Activated CD4-positive, alpha-beta T cell treated with anti-CD3 and anti-CD28 coated beads, Interleukin-2, amount 10 ng/mL, durations not matched to agents 7 days and 5 days (primary cell): Measurements from ENCODE around the gene SLIT1. TPM values are rescaled to one million over a fixed set of nuclear protein-coding genes. Genes with fewer than 3 reads are reported as not detected.

Source experiments
- CTCF ChIA-PET: fragments of 350-600 bp; sonication (Branson Sonifier 250); formaldehyde crosslinking; loops from one replicate; lab custom pipeline; 2021; ENCODE audit warnings: antibody characterized with exemption; lab: Charles Lee
- POLR2A ChIA-PET: fragments of 350-600 bp; sonication (Branson Sonifier 250); formaldehyde crosslinking; loops from one replicate; lab custom pipeline; 2021; ENCODE audit warnings: antibody characterized with exemption; lab: Charles Lee
- DNase-seq: peaks from one replicate; pipeline ENCODE4 v3.0.0-alpha.2; 2020
- H3K27ac Mint-ChIP-seq: one replicate; pipeline ENCODE4 v1.8.0; 2021; ENCODE audit warnings: mild to moderate bottlenecking, moderate library complexity, mixed read lengths
- H3K27me3 Mint-ChIP-seq: one replicate; pipeline ENCODE4 v1.8.0; 2021; ENCODE audit warnings: mixed read lengths
- H3K36me3 Mint-ChIP-seq: one replicate; pipeline ENCODE4 v1.8.0; 2021; ENCODE audit warnings: low read depth, mixed read lengths
- H3K4me1 Mint-ChIP-seq: one replicate; pipeline ENCODE4 v1.8.0; 2021; ENCODE audit warnings: mixed read lengths
- H3K4me3 Mint-ChIP-seq: one replicate; pipeline ENCODE4 v1.8.0; 2021; ENCODE audit warnings: mild to moderate bottlenecking, moderate library complexity, mixed read lengths
- H3K9me3 Mint-ChIP-seq: one replicate; pipeline ENCODE4 v1.8.0; 2021; ENCODE audit warnings: mixed read lengths
- total RNA-seq, 2 experiments: library from RNA; stranded (reverse); gene quantifications; one replicate each; pipeline ENCODE4 v1.2.3, GENCODE V29; 2021

SLIT1 gene
- total RNA-seq, 2 experiments from 2014 or later = 1.2 to 1.6 TPM

DNA sequence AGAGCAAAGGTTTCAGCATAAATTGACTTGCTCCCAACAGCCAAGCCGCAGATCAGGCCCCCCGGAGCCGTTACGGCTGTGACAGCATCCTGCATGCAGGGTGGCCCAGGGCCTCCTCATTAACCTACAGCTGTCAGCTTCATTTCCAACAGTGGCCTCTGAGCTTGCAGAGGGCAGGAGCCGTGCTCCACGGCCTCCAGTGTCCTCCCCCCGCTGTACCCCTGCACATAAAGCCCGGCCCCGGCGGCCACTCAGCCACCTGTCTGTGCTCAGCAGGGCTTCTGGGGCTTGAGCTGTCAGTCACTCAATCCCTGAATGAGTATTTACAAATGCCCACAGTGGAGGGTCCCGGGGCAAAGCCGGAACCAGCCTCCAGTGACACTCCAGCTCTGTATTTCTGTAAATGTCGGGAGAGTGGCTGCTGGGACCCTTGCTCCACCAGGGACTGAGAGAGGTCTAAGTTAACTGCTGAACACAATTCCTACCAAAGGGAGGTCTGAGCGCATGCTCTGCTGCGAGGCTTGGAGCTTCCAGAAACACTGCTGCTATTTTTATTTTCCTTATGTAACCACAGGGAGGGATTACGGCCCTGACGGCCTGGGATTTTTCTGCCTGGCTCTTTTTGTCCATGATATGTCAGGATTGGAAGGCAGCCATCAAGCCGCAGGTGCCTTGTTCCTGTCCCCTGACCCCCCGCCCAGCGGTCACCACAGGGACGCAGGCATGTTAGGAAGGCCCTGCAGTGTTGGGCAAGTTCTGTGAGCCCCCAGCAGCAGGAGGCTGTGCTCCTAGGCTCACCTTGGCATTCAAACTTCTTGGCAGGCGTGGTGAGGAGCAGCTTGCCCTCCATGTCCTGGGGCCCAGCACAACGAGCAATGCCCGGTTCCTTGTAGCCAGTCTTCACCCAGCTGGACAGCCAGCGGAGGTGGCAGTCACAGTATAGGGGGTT lies 165.0 kb downstream of the SLIT1 start:
- Mint-ChIP-seq H3K4me1 (peaks cover 15% of the 10 kb centered on the region), H3K4me3 (no peak overlapping the region), H3K9me3 (no peaks in the 10 kb centered on the region), H3K27ac (no peak overlapping the region), H3K27me3 (no peaks in the 10 kb centered on the region), H3K36me3 (no peaks in the 10 kb centered on the region)
- POLR2A ChIA-PET = no interaction called here
- CTCF ChIA-PET = interaction anchor here (1.1 kb wide), 1 partner anchor 17 kb away, joined by 3 read pairs; no protein-coding TSS in a partner anchor
- DNase-seq = no peak

DNA sequence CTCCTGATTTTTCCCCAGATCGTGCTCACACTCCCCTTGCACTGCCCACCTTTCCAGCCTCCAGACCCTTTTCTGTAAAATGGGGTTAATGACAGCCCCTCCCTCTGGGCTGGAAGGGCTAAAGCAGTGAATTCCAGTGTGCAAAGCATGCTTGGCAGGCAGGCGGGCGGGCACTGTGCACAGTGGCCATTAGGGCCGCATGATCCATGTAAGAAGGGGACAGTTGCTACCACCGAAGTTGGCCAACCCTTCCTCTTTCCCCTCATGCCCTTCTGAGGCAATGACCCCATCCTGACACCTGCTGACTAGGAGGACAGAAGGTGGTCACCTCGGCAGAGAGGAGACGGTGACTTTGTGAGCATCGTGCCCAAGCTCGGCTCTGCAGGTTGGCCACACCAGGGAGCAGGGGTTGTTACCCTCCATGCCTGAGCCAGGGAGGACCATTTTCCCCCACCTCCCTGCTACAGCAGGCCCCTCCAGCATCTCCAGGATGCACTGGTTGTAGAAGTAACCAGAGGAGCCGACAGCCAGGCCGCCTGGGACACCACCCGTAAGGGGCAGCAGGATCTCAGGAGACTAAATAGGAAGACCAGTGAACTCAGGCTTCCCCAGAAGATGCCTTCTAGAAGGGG lies 166.4 kb downstream of the SLIT1 start:
- Mint-ChIP-seq H3K36me3 (no peaks in the 10 kb centered on the region), H3K4me3 (no peak overlapping the region), H3K9me3 (no peaks in the 10 kb centered on the region), H3K27me3 (no peaks in the 10 kb centered on the region), H3K27ac (no peak overlapping the region), H3K4me1 (peaks cover 21% of the 10 kb centered on the region)
- ChIA-PET CTCF (no interaction called here), POLR2A (no interaction called here)
- DNase-seq = no peak

DNA sequence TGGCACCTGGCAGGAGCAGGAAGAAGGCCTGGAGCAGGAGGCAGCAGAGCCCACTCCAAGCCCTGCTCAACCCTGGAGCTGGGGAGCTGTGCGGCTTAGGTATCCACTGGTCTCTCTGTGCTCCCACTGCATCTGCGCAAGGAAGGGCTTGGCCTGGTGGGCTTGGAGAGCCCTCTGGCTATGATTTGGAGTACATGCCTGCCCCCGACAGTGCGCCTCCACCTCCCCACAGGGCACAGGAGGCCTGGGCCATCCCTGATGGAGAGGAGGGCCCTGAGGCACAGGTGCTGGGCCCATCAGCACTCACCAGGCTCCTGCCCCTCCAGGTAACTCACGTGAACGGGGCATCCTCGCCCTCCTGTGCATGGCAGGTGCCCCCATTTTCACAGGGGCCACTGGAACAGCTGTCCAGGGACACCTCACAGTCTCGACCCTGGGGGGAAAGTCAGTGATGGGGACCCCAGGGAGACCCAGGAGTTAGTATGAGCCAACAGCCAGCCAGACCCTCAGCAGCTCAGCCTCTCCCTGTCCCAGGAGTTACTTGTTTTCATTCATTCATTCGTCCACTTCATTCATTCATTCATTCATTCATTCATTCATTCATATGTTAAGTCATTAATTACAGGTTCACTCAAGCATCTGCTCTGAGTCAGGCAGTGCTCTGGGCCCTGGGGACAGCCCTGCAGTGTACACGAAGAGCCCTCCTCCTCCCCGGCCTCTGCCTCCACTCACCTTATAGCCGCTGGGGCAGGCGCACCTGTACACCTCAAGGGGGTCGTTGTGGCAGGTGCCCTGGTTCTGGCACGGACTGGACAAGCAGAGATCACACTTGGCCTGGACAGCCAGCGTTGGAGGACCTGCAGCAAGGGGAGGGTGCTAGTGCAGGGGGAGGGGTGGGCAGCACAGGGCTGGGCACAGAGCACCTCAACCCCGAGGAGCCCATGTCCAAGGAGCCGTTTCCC lies 167.2 kb downstream of the SLIT1 start:
- no peak overlapping the region for H3K27ac Mint-ChIP-seq
- DNase-seq = no peak

DNA sequence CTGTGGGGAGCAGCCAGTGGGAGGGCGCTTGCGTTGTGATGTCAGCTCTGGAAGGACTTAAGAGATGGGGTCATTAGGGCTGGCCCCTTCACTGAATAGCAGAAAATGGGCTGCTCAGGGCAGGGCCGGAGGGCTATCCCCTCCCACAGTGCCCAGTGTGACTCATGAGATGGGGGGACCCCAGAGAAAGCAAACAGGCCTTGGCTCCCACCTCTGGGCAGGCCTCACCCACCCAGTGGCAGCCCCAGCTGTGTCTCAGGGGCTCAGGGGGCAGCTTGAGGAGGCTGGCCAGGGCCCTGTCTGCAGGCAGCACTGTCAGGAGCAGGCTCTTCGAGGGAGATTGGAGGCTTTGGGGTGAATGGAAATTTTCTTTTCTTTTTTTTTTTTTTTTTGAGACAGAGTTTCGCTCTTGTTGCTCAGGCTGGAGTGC lies 168.3 kb downstream of the SLIT1 start:
- H3K4me3 Mint-ChIP-seq = no peak overlapping the region
- ChIA-PET POLR2A (no interaction called here), CTCF (no interaction called here)
- no peaks in the 10 kb centered on the region for H3K36me3 Mint-ChIP-seq
- H3K4me1 Mint-ChIP-seq = peaks cover 21% of the 10 kb centered on the region
- no peaks in the 10 kb centered on the region for H3K27me3 Mint-ChIP-seq
- no peak for DNase-seq
- no peak overlapping the region for H3K27ac Mint-ChIP-seq
- no peaks in the 10 kb centered on the region for H3K9me3 Mint-ChIP-seq

More for the DNA sequence above, 167.2 kb downstream of the SLIT1 start:
- H3K36me3 Mint-ChIP-seq = no peaks in the 10 kb centered on the region
- ChIA-PET CTCF (no interaction called here), POLR2A (no interaction called here)
- peaks cover 21% of the 10 kb centered on the region for H3K4me1 Mint-ChIP-seq
- no peaks in the 10 kb centered on the region for H3K9me3 Mint-ChIP-seq
- H3K4me3 Mint-ChIP-seq = no peak overlapping the region
- no peaks in the 10 kb centered on the region for H3K27me3 Mint-ChIP-seq

DNA sequence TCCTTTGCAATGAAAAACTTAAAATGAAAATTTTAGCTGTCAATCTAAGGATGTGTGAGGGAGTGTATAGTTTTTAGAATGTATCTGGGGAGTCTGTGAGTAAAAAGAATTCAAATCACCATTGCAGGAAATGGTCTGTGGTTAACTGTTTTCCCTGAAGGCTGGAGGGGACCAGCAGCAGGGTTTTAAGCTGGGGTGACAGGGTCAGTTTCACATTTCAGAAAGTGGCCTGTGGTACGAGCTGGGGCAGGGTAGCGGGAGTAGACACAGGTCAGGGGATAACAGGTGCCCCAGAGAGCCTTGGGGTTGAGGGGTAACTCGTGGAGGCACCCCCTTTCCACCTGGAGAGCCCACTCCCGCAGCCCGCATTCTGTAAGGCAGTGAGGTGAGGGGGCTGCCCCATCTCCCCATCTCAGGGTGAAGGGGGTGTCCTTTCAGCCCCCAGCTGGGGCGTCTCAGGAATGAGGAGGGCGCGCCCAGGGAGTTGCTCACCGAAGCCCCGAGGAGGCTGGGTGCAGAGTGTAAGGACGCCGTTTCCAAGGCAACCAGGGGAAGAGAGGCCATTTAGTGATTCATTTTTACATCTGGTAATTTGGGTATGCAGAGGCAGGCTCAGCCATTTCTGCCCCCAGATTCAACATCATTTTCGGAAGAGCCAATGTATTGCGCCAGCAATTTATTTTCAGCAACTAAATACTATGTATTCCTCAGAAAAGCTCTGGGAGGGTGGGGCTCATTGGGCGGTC lies 168.9 kb downstream of the SLIT1 start:
- peak overlapping the region; percentile 86 for H3K27ac Mint-ChIP-seq
- CTCF ChIA-PET = interaction anchor here (0.7 to 1.4 kb wide), 2 partner anchors 9 to 22 kb away, joined by 3 to 9 read pairs; no protein-coding TSS in a partner anchor
- POLR2A ChIA-PET = no interaction called here
- peak; percentile 43 for DNase-seq
- H3K36me3 Mint-ChIP-seq = no peaks in the 10 kb centered on the region
- no peaks in the 10 kb centered on the region for H3K27me3 Mint-ChIP-seq
- H3K9me3 Mint-ChIP-seq = no peaks in the 10 kb centered on the region
- H3K4me1 Mint-ChIP-seq = peaks cover 21% of the 10 kb centered on the region
- peak overlapping the region; percentile 6 for H3K4me3 Mint-ChIP-seq

DNA sequence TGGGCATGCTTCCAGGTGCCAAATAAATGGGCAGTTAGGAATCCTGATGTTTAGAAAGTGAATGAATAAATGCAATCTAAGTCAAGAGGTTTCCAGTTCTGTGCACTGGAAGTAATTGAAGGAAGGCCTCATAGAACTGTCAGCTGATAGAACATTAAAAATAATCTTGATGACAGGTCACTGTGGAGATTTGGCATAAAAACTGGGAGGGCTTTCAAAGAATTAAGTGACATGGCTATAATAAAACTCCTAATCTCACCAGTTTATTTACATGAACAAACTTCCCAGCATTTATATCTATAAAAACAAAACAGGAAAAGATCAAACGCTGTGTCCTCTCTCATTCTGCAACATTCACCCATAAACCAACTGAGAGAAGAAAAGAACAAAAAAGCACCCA lies 170.5 kb downstream of the SLIT1 start:
- ChIA-PET POLR2A (no interaction called here), CTCF (interaction anchor here (0.6 to 1.3 kb wide), 2 partner anchors 10 to 590 kb away, joined by 3 to 6 read pairs; no protein-coding TSS in a partner anchor)
- Mint-ChIP-seq H3K4me3 (no peak overlapping the region), H3K4me1 (peaks cover 21% of the 10 kb centered on the region), H3K27me3 (no peaks in the 10 kb centered on the region), H3K36me3 (no peaks in the 10 kb centered on the region), H3K9me3 (no peaks in the 10 kb centered on the region), H3K27ac (no peak overlapping the region)
- no peak for DNase-seq

DNA sequence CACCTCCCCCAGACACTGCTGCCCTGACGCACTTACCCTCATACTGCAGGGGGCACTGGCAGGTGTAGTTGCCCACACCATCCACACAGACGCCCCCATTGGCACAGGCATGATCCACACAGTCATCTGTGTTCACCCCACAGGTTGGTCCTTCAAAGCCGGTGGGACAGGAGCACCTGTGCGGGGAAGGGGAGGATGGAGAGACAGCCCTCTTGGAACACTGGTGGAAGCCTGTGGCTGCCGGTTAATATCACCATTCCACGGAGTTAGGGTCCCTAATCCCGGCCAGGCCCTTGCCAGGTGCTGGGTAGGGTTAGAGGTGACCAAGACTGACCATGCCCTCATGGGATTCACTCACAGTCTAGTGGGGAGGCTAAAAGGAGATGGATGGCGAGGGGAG lies 171.8 kb downstream of the SLIT1 start:
- ChIA-PET CTCF (interaction anchor here (1.3 to 2.1 kb wide), 2 partner anchors 11 kb away, joined by 3 to 9 read pairs; no protein-coding TSS in a partner anchor), POLR2A (no interaction called here)
- DNase-seq = no peak
- no peaks in the 10 kb centered on the region for H3K27me3 Mint-ChIP-seq
- no peak overlapping the region for H3K4me3 Mint-ChIP-seq
- no peak overlapping the region for H3K27ac Mint-ChIP-seq
- H3K4me1 Mint-ChIP-seq = peaks cover 21% of the 10 kb centered on the region
- no peaks in the 10 kb centered on the region for H3K36me3 Mint-ChIP-seq
- peaks cover 3% of the 10 kb centered on the region for H3K9me3 Mint-ChIP-seq

DNA sequence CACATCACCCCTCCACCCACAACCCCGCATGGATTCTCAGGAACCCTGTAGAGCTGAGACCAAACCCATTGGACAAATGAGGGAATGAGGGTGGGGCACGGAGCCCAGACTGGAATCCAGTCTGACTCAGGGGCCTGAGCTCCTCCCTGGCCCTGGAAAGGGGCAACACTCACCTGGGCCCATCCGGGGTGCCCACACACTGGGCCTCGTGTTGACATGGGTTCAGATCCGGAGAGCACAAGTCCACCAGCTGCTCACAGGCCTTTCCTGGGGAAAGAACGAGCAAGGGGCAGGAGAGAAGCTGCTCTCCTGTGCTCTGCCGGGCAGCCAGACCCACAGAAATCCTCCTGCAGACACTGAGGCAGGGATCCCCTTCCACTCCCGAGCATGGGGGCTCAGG lies 172.2 kb downstream of the SLIT1 start:
- ChIA-PET POLR2A (no interaction called here), CTCF (interaction anchor here (1.9 to 2.1 kb wide), 2 partner anchors 12 to 18 kb away, joined by 6 to 9 read pairs; no protein-coding TSS in a partner anchor)
- no peak overlapping the region for H3K4me3 Mint-ChIP-seq
- peaks cover 21% of the 10 kb centered on the region for H3K4me1 Mint-ChIP-seq
- H3K27me3 Mint-ChIP-seq = no peaks in the 10 kb centered on the region
- H3K27ac Mint-ChIP-seq = no peak overlapping the region
- H3K36me3 Mint-ChIP-seq = no peaks in the 10 kb centered on the region
- no peak for DNase-seq
- H3K9me3 Mint-ChIP-seq = peaks cover 3% of the 10 kb centered on the region

DNA sequence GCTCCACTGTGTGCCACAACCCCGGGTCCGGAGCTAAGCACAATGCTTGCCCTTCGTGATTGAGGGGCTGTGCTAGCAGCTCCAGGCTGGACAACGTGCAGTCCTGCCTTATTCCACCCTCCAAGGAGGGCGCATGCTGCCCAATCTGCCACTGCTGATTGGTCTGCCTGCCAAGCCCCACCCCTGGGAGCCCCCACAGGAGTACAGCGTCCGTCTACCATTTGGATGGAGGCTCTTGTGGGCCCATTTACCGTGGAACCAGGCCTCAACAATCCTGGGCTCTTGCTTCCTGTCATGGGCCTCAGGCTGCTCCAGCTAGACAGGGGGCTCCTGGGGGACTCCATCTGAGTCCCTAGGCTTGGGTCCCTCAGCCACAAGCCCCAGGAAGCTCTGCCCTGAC lies 173.3 kb downstream of the SLIT1 start:
- Mint-ChIP-seq H3K36me3 (peaks cover 3% of the 10 kb centered on the region), H3K27me3 (peaks cover 3% of the 10 kb centered on the region), H3K9me3 (peaks cover 7% of the 10 kb centered on the region), H3K4me1 (peaks cover 19% of the 10 kb centered on the region), H3K27ac (no peak overlapping the region), H3K4me3 (no peak overlapping the region)
- ChIA-PET CTCF (interaction anchor here (0.5 to 2.1 kb wide), 6 partner anchors 12 to 541 kb away, joined by 3 to 9 read pairs (median 4); no protein-coding TSS in a partner anchor), POLR2A (no interaction called here)
- no peak for DNase-seq

DNA sequence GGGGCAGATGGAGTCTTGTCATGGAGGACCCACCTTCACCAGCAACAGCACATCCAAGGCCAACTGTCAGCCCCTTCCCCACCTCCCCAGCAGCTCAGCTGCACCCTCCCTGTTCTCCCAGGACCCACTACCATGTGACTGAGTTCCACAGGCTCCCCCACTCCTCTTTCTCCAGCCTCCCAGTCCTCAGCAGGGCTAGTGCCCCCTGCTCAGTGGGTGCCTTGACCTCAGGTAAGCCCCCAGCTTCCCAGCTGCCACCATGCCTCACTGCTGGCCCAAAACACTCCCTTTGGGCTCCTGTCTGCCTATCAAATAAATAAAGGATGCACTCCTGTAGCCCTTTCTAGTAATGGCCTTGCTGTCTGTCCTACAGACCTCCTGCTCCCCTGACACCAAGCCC lies 174.4 kb downstream of the SLIT1 start:
- no peak overlapping the region for H3K27ac Mint-ChIP-seq
- CTCF ChIA-PET = interaction anchor here (0.9 to 2.8 kb wide), 3 partner anchors 14 to 66 kb away, joined by 3 to 11 read pairs (median 4); no protein-coding TSS in a partner anchor
- no peak for DNase-seq
- H3K9me3 Mint-ChIP-seq = peaks cover 15% of the 10 kb centered on the region
- peaks cover 7% of the 10 kb centered on the region for H3K36me3 Mint-ChIP-seq
- H3K27me3 Mint-ChIP-seq = peaks cover 3% of the 10 kb centered on the region
- peaks cover 9% of the 10 kb centered on the region for H3K4me1 Mint-ChIP-seq
- POLR2A ChIA-PET = interaction anchor here (0.6 kb wide), 1 partner anchor 21 kb away, joined by 6 read pairs; no protein-coding TSS in a partner anchor
- H3K4me3 Mint-ChIP-seq = no peak overlapping the region

DNA sequence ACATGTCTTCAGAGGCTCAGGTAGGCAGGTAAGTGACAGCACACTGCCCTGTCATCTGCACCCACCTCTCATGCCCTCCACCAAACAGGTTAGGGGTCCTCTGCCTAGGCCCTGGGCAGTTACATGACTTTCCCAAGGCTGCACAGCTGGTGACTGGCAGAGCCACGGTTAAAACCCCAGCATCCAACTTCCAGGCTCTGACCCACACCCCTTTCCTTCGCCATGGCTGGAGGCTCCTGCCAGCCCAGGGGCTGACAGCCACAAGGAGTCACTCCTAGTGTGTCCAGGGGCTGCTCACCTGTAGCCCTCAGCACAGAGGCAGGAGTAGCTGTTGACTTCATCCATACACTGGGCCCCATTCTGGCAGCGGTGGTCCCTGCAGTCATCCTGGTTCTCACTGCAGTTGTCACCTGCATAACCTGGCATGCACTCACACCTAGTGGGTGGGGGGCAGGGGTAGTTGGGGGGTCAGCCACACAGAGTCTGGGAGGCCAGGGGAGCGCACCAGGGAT lies 175.0 kb downstream of the SLIT1 start:
- peaks cover 7% of the 10 kb centered on the region for H3K36me3 Mint-ChIP-seq
- CTCF ChIA-PET = interaction anchor here (0.9 to 2.8 kb wide), 3 partner anchors 15 to 65 kb away, joined by 3 to 11 read pairs (median 3); no protein-coding TSS in a partner anchor
- no peak overlapping the region for H3K27ac Mint-ChIP-seq
- peaks cover 15% of the 10 kb centered on the region for H3K9me3 Mint-ChIP-seq
- peaks cover 3% of the 10 kb centered on the region for H3K27me3 Mint-ChIP-seq
- no peak for DNase-seq
- peaks cover 6% of the 10 kb centered on the region for H3K4me1 Mint-ChIP-seq
- POLR2A ChIA-PET = no interaction called here
- H3K4me3 Mint-ChIP-seq = no peak overlapping the region
